ENCODE measurements around the gene TNFSF4.

Gene TNFSF4

GRCh38 chr1:173210716-173211231 is 3.6 kb upstream of the TNFSF4 start:
- H3K4me3 ChIP-seq (ENCODE audit: low read depth, low read length): no peak overlapping the region
- no peak for TF ChIP-seq CTCF (IDR thresholded peaks at IDR 0.05; ENCODE audit: insufficient read depth, low read depth, low read length, missing control alignments)
- DNase-seq (ENCODE audit: low read depth): no peak

GRCh38 chr1:173210283-173210682 is 3.2 kb upstream of the TNFSF4 start:
- no peak for DNase-seq (ENCODE audit: low read depth)
- no peak for TF ChIP-seq CTCF (IDR thresholded peaks at IDR 0.05; ENCODE audit: insufficient read depth, low read depth, low read length, missing control alignments)
- no peak overlapping the region for H3K4me3 ChIP-seq (ENCODE audit: low read depth, low read length)

- no peak overlapping the region for H3K4me3 ChIP-seq (ENCODE audit: low read depth, low read length)
- no peak for TF ChIP-seq CTCF (IDR thresholded peaks at IDR 0.05; ENCODE audit: insufficient read depth, low read depth, low read length, missing control alignments)
- DNase-seq (ENCODE audit: low read depth): no peak
These were observed 1.7 kb upstream of the TNFSF4 start for GRCh38 chr1:173208868-173209267.

GRCh38 chr1:173208146-173208545 is 1.0 kb upstream of the TNFSF4 start:
- TF ChIP-seq CTCF (IDR thresholded peaks at IDR 0.05; ENCODE audit: insufficient read depth, low read depth, low read length, missing control alignments): no peak
- H3K4me3 ChIP-seq (ENCODE audit: low read depth, low read length): no peak overlapping the region
- DNase-seq (ENCODE audit: low read depth): no peak

GRCh38 chr1:173205146-173206051 is 1.7 kb downstream of the TNFSF4 start:
- TF ChIP-seq CTCF (IDR thresholded peaks at IDR 0.05; ENCODE audit: insufficient read depth, low read depth, low read length, missing control alignments): no peak
- peak; percentile 59 for DNase-seq (ENCODE audit: low read depth)
- H3K4me3 ChIP-seq (ENCODE audit: low read depth, low read length): peak overlapping the region; percentile 49

GRCh38 chr1:173204693-173205092 is 2.4 kb downstream of the TNFSF4 start:
- no peak for TF ChIP-seq CTCF (IDR thresholded peaks at IDR 0.05; ENCODE audit: insufficient read depth, low read depth, low read length, missing control alignments)
- H3K4me3 ChIP-seq (ENCODE audit: low read depth, low read length): peak overlapping the region; percentile 13; the same call in 1 of the 2 replicates
- DNase-seq (ENCODE audit: low read depth): no peak

Data from GM12865 (cell line).